Measurements from ENCODE around the gene SPAG16. TPM values are rescaled to one million over a fixed set of nuclear protein-coding genes. Genes with fewer than 3 reads are reported as not detected.

The SPAG16 gene
- total and polyA plus RNA-seq, 9 donors = 17.3 to 29.0 (median 18.8) TPM

DNA sequence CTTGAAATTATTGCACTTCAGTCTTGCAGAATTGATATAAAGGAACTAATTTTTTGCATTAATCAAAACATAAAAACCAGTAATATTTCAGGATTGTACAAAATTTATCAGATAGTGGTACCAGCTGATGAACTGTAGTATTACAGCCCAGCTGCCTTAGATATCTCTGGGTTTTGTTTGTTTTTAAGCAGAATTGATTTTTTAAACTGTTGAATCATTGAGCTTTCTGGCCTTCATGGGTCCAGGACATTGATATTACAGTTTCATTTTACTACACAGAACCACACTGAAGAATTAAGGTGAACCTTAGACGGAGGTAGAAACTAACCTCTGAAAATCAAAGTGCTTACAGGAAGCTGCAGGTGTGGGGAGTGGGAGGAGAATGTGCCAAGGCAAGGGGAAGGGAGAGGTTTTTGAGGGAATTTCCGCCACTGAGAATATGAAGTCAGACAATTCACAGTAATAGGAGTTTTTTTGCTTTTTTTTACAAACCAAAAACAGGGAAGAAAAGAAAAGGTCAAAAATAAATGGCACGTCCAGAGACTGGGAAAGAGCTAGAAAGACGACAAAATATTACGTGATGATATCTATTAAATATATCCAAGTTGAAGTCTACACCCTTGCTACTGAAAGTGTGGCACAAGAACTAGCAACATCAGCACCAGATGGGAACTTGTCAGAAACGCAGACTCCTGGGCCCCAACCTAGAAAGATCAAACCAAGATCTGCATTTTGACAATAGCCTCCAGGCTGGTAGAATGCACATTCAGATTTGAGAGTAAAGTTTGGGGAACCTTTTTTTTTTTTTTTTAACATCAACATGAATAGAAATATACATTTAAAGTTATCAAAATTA lies 40.8 kb upstream of the SPAG16 start:
- no peaks in the 10 kb centered on the region for H3K4me1 ChIP-seq (ENCODE audit: control insufficient read depth, insufficient read depth, low read length)
- H3K27ac ChIP-seq (ENCODE audit: low read length) = no peak overlapping the region
- H3K36me3 ChIP-seq (ENCODE audit: control insufficient read depth, insufficient read depth, low read length) = no peaks in the 10 kb centered on the region
- H3K9me3 ChIP-seq (replicated peaks; ENCODE audit: control insufficient read depth, low read depth, low read length) = no peaks in the 10 kb centered on the region
- DNase-seq = no peak
- WGBS (ENCODE audit: insufficient coverage) = no CpG with 5 or more reads among the region's 6 CpGs
- no peaks in the 10 kb centered on the region for H3K27me3 ChIP-seq (ENCODE audit: control insufficient read depth, insufficient read depth, low read length)
- no peak overlapping the region for H3K4me3 ChIP-seq (ENCODE audit: low read length)

DNA sequence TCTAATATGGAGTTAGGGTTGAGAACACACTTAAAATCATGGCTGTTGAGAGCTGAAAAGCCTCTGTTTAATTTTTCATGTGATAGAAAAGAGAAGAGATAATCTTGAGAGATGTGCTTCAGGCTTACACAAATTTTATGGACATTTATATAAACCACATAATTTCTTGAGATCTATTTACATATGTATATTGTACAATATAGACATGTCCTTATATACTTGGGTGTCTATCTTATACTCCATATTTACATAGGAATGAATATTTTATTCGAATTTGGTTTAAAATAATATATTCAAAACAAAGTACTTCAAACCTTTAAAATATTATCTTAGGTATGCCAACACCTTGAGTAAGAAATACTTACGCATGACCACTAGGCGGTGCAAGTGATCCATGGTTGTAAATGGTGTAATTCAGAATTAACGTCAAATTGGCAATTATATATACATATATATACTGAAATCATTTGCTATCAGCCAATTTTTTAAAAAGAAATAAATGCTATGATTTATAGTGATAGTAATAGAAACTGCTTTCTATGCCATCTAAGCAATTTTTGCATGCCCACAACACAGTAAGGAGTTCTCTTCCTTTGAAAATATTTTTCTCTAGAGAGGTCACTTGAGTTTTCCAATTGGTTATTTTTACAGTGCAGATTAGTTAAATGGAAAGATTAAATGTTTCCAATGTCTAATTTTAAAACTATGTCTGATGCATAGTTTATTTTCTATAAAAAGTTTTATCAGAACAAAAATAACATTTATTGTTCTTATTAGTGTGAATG lies 37.6 kb upstream of the SPAG16 start:
- peak; percentile 24 for DNase-seq
- no CpG with 5 or more reads among the region's 4 CpGs for WGBS (ENCODE audit: insufficient coverage)
- Histone ChIP-seq H3K4me1 (ENCODE audit: control insufficient read depth, insufficient read depth, low read length) (no peaks in the 10 kb centered on the region), H3K27me3 (ENCODE audit: control insufficient read depth, insufficient read depth, low read length) (no peaks in the 10 kb centered on the region), H3K36me3 (ENCODE audit: control insufficient read depth, insufficient read depth, low read length) (no peaks in the 10 kb centered on the region), H3K27ac (ENCODE audit: low read length) (no peak overlapping the region), H3K9me3 (replicated peaks; ENCODE audit: control insufficient read depth, low read depth, low read length) (no peaks in the 10 kb centered on the region), H3K4me3 (ENCODE audit: low read length) (no peak overlapping the region)

DNA sequence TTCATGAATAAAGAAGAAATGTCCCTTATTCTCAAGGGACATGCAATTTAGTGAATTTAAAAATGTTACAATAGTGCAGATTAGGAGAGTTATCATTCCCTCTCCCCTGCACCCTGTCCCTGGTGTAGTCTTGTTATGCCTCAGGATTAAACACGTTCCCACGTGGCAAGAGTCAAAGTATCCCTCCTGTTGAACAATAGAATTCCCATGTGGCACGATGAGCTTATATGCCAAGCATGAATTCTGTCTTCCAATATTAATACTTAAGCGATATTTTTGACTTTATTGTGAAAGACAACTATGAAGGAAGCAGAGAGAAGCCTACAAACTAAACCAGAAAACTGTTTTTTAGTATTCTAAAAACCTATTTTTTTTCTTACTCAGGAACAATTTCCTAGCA lies 36.7 kb upstream of the SPAG16 start:
- H3K9me3 ChIP-seq (replicated peaks; ENCODE audit: control insufficient read depth, low read depth, low read length) = no peaks in the 10 kb centered on the region
- H3K27ac ChIP-seq (ENCODE audit: low read length) = no peak overlapping the region
- no peaks in the 10 kb centered on the region for H3K4me1 ChIP-seq (ENCODE audit: control insufficient read depth, insufficient read depth, low read length)
- DNase-seq = no peak
- no peaks in the 10 kb centered on the region for H3K27me3 ChIP-seq (ENCODE audit: control insufficient read depth, insufficient read depth, low read length)
- no peak overlapping the region for H3K4me3 ChIP-seq (ENCODE audit: low read length)
- 40% methylated on average over 1 of the region's 4 CpGs for WGBS (ENCODE audit: insufficient coverage)
- H3K36me3 ChIP-seq (ENCODE audit: control insufficient read depth, insufficient read depth, low read length) = no peaks in the 10 kb centered on the region

DNA sequence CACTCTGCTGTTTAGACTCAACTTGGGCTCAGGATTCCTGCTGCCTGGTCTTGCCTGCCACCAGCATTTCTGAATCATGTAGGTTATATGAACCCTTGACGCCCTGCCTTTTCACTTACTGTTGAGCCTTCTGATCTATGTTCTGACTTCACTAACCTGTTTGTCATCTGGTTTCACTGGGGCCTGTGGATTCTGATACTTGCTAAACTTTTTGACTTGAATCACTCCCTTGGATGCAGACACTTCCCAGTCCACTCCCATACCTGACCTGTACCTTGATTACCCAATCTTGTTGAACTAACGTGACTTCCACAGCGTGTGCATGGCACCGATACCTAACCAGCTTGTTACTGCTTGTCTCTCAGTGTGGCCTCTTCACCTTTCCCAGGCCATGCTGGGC lies 35.6 kb upstream of the SPAG16 start:
- Histone ChIP-seq H3K27ac (ENCODE audit: low read length) (no peak overlapping the region), H3K4me3 (ENCODE audit: low read length) (no peak overlapping the region), H3K36me3 (ENCODE audit: control insufficient read depth, insufficient read depth, low read length) (no peaks in the 10 kb centered on the region), H3K9me3 (replicated peaks; ENCODE audit: control insufficient read depth, low read depth, low read length) (no peaks in the 10 kb centered on the region), H3K27me3 (ENCODE audit: control insufficient read depth, insufficient read depth, low read length) (no peaks in the 10 kb centered on the region), H3K4me1 (ENCODE audit: control insufficient read depth, insufficient read depth, low read length) (no peaks in the 10 kb centered on the region)
- DNase-seq = no peak
- WGBS (ENCODE audit: insufficient coverage) = 87% methylated on average over 4 of the region's 4 CpGs

DNA sequence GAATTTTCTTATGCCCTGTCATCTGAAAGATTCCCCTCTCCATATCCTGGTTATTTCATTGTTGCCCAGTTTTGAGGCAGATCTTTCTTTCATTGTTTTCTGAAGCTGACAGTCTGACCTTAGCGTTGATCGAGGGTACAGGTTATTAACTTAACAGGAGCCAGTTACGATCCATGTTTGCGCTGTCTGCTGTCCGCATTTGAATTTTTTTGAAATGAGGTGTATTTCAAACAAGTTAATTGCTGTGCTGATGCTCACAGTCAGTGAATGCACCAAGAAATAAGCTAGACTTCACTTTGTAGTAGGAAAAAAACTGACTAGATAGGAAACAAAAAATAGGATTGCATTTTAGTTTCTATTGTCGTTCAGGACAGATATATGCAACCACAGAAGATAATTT lies 34.8 kb upstream of the SPAG16 start:
- no peaks in the 10 kb centered on the region for H3K36me3 ChIP-seq (ENCODE audit: control insufficient read depth, insufficient read depth, low read length)
- 90% methylated on average over 4 of the region's 6 CpGs for WGBS (ENCODE audit: insufficient coverage)
- no peaks in the 10 kb centered on the region for H3K9me3 ChIP-seq (replicated peaks; ENCODE audit: control insufficient read depth, low read depth, low read length)
- H3K4me3 ChIP-seq (ENCODE audit: low read length) = no peak overlapping the region
- DNase-seq = no peak
- H3K27ac ChIP-seq (ENCODE audit: low read length) = no peak overlapping the region
- H3K4me1 ChIP-seq (ENCODE audit: control insufficient read depth, insufficient read depth, low read length) = no peaks in the 10 kb centered on the region
- H3K27me3 ChIP-seq (ENCODE audit: control insufficient read depth, insufficient read depth, low read length) = no peaks in the 10 kb centered on the region

DNA sequence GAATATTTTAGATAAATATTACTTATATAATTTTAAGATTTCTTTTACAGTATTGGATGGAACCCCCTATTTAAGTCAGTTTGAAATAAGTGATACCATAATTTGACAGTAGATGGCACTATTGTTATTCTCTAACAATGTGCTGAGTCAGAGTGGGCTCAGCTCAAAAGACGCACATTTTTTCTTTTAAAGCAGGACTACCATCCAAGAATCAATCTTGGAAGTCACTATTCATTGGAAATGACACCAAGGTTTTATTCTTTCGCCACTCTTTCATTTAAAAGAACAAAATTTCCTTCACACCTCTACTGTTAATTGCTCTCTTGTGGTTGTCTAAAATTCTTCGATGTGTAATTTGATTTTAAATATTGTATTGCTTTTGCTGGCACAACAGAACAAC lies 32.6 kb upstream of the SPAG16 start:
- H3K4me1 ChIP-seq (ENCODE audit: control insufficient read depth, insufficient read depth, low read length) = no peaks in the 10 kb centered on the region
- no peaks in the 10 kb centered on the region for H3K36me3 ChIP-seq (ENCODE audit: control insufficient read depth, insufficient read depth, low read length)
- peak; percentile 81 for DNase-seq
- H3K27ac ChIP-seq (ENCODE audit: low read length) = no peak overlapping the region
- H3K27me3 ChIP-seq (ENCODE audit: control insufficient read depth, insufficient read depth, low read length) = no peaks in the 10 kb centered on the region
- no peak overlapping the region for H3K4me3 ChIP-seq (ENCODE audit: low read length)
- no CpG with 5 or more reads among the region's 3 CpGs for WGBS (ENCODE audit: insufficient coverage)
- no peaks in the 10 kb centered on the region for H3K9me3 ChIP-seq (replicated peaks; ENCODE audit: control insufficient read depth, low read depth, low read length)

DNA sequence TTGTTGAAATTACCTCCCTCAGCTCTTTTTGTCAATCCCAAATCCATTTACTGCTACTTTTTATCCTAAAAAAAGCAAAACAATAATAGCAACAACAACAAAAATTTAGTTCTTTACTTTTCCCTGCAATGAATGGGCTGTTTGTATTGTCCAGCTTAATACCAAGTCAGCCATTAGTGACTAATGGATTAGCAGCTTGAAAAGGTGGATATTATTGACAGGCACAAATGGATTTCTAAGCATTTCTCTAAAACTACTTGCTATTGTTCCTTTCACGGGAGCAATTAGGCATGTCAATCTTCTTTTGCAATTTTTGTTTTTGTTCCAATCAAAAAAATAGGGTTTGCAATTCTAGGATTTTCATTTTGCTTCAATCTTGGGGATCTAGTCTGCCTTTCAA lies 32.1 kb upstream of the SPAG16 start:
- H3K36me3 ChIP-seq (ENCODE audit: control insufficient read depth, insufficient read depth, low read length) = no peaks in the 10 kb centered on the region
- WGBS (ENCODE audit: insufficient coverage) = no CpG with 5 or more reads among the region's 1 CpG
- no peaks in the 10 kb centered on the region for H3K9me3 ChIP-seq (replicated peaks; ENCODE audit: control insufficient read depth, low read depth, low read length)
- H3K4me1 ChIP-seq (ENCODE audit: control insufficient read depth, insufficient read depth, low read length) = no peaks in the 10 kb centered on the region
- H3K27ac ChIP-seq (ENCODE audit: low read length) = no peak overlapping the region
- no peak for DNase-seq
- no peaks in the 10 kb centered on the region for H3K27me3 ChIP-seq (ENCODE audit: control insufficient read depth, insufficient read depth, low read length)
- H3K4me3 ChIP-seq (ENCODE audit: low read length) = no peak overlapping the region

DNA sequence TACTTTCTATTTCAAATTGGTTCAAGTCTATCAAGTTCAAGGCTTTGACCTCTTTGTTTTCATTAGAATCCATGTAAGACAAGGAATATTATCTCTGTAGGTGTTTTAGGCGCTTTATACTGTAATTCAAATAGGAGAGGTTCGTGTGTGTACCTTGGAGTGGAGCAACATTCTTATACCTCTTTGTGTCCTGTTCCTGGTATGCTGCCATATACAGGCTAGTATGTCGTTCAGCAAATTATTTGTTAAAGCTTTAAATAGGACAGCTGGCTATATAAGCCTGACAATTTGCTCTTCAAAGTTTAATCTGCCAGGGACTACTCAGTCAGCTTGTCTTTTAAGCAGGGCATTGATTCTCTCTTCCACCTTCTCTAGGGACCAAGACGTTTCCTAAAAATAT lies 31.1 kb upstream of the SPAG16 start:
- Histone ChIP-seq H3K9me3 (replicated peaks; ENCODE audit: control insufficient read depth, low read depth, low read length) (no peaks in the 10 kb centered on the region), H3K4me1 (ENCODE audit: control insufficient read depth, insufficient read depth, low read length) (no peaks in the 10 kb centered on the region), H3K27me3 (ENCODE audit: control insufficient read depth, insufficient read depth, low read length) (no peaks in the 10 kb centered on the region), H3K36me3 (ENCODE audit: control insufficient read depth, insufficient read depth, low read length) (no peaks in the 10 kb centered on the region), H3K4me3 (ENCODE audit: low read length) (no peak overlapping the region), H3K27ac (ENCODE audit: low read length) (no peak overlapping the region)
- peak; percentile 6 for DNase-seq
- WGBS (ENCODE audit: insufficient coverage) = no CpG with 5 or more reads among the region's 4 CpGs

DNA sequence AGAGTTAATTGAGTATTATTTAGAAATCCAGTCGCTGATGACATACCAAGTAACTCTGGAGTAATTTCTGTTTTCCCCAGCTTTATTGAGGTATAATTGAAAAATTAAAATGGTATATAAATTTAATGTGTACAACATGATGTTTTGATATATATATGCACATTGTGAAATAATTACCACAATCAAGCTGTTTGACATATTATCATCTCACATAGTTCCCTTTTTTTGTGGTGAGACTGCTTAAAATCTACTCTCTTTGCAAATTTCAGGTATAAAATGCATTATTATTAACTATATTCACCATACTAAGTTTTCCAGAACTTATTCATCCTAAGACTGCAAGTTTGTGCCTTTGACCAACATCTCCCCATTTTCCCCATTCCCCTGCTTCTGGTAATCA lies 25.0 kb upstream of the SPAG16 start:
- Histone ChIP-seq H3K27me3 (ENCODE audit: control insufficient read depth, insufficient read depth, low read length) (no peaks in the 10 kb centered on the region), H3K4me1 (ENCODE audit: control insufficient read depth, insufficient read depth, low read length) (no peaks in the 10 kb centered on the region), H3K27ac (ENCODE audit: low read length) (no peak overlapping the region), H3K4me3 (ENCODE audit: low read length) (no peak overlapping the region), H3K9me3 (replicated peaks; ENCODE audit: control insufficient read depth, low read depth, low read length) (no peaks in the 10 kb centered on the region), H3K36me3 (ENCODE audit: control insufficient read depth, insufficient read depth, low read length) (no peaks in the 10 kb centered on the region)
- no CpG with 5 or more reads among the region's 1 CpG for WGBS (ENCODE audit: insufficient coverage)
- DNase-seq = no peak

DNA sequence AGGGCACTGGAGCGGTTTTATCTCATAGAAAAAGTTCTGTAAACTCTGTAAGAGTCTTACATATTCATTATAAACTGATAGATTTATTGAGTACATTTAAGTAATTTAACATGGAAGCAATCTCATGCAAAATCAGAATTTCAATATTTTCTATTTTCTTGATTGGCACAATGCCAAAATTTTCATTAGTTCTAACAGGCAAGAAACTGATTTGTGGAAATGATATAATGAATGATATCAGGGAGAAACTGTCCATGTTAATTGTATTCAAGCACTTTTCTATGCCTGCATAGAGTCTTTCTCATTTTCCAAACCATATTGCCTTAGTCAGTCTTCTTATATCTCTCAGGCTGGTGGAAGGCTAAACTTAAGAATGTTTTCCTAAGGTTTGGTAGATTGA lies 23.0 kb upstream of the SPAG16 start:
- no peak overlapping the region for H3K4me3 ChIP-seq (ENCODE audit: low read length)
- no CpG with 5 or more reads among the region's 1 CpG for WGBS (ENCODE audit: insufficient coverage)
- no peak for DNase-seq

More for the DNA sequence above, 23.0 kb upstream of the SPAG16 start:
- no peaks in the 10 kb centered on the region for H3K36me3 ChIP-seq (ENCODE audit: control insufficient read depth, insufficient read depth, low read length)
- H3K4me1 ChIP-seq (ENCODE audit: control insufficient read depth, insufficient read depth, low read length) = no peaks in the 10 kb centered on the region
- no peak overlapping the region for H3K27ac ChIP-seq (ENCODE audit: low read length)
- no peaks in the 10 kb centered on the region for H3K9me3 ChIP-seq (replicated peaks; ENCODE audit: control insufficient read depth, low read depth, low read length)
- no peaks in the 10 kb centered on the region for H3K27me3 ChIP-seq (ENCODE audit: control insufficient read depth, insufficient read depth, low read length)
